ENCODE results near the gene GPR83.

- no peak for TF ChIP-seq ZBTB11 (CRISPR knock-in tag; IDR thresholded peaks at IDR 0.05)
- TF ChIP-seq CTCF (IDR thresholded peaks at IDR 0.05 in 2 of 3, conservative IDR thresholded peaks at IDR 0.05 in 1 of 3; ENCODE audit: control insufficient read depth in 2 of 3, extremely low read depth in 1 of 3, insufficient read depth in 1 of 3, low read depth in 3 of 3, low read length in 3 of 3): no peak
- TF ChIP-seq POLR2AphosphoS5 (IDR thresholded peaks at IDR 0.05; ENCODE audit: low read length): no peak
- TF ChIP-seq CREB1 (IDR thresholded peaks at IDR 0.05; ENCODE audit: low read depth): no peak
- no peak for TF ChIP-seq TARDBP (IDR thresholded peaks at IDR 0.05; ENCODE audit: borderline replicate concordance)
- no peak for TF ChIP-seq TAF1 (IDR thresholded peaks at IDR 0.05; ENCODE audit: borderline replicate concordance, low read depth, low read length)
- TF ChIP-seq NR2C2 (IDR thresholded peaks at IDR 0.05; ENCODE audit: borderline replicate concordance, control insufficient read depth, insufficient read length, low read depth): no peak
- TF ChIP-seq EP300 (IDR thresholded peaks at IDR 0.05; ENCODE audit: borderline replicate concordance in 1 of 2, control insufficient read depth in 1 of 2, low read depth in 2 of 2, low read length in 2 of 2): no peak
These were observed 4.9 kb downstream of the GPR83 start for GRCh38 chr11:94396282-94396681.
